Astrocyte of the cerebellum (primary cell): ENCODE results near the gene P2RX3.

Experiments used
- DNase-seq: peaks from one replicate; pipeline ENCODE4 v3.0.0-alpha.2; 2011; ENCODE audit warnings: low read depth
- H3K4me3 ChIP-seq: 2 replicates; pipeline ENCODE4 v1.5.1; 2011; ENCODE audit warnings: mild to moderate bottlenecking, low read depth, low read length, moderate library complexity
- in situ Hi-C: cut with HindIII; loops from 2 replicates; pipeline ENCODE4 v1.10.0; 2017; ENCODE audit warnings: low sequenced_read_pairs
- TF ChIP-seq, protein P1 (sequence below): IDR thresholded peaks from 2 replicates; pipeline ENCODE4 v1.5.1; 2012; ENCODE audit warnings: low read length, low read depth, moderate library complexity, mild to moderate bottlenecking; ENCODE audit errors: missing control alignments

P2RX3 gene

DNA sequence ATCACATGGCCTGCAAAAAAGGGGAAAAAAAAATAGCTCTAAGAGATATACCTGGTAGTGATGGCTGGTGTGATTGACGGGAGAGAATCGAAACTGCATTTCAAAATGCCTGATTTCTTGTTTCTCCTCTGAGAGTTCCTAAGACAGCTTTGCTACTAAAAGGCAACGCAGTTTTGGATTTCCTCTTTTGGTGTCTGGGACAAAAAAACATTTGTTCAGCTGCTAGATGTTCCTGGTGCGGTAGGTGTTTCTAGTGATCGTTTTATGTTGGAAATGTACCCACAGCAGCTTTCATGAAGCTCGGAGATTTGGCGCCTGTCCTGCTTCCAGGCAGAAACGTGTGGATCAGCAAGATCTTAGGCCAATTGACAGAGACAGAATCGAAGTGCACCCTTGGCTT, 18.1 kb downstream of the P2RX3 start:
- TF ChIP-seq, protein P1, sequence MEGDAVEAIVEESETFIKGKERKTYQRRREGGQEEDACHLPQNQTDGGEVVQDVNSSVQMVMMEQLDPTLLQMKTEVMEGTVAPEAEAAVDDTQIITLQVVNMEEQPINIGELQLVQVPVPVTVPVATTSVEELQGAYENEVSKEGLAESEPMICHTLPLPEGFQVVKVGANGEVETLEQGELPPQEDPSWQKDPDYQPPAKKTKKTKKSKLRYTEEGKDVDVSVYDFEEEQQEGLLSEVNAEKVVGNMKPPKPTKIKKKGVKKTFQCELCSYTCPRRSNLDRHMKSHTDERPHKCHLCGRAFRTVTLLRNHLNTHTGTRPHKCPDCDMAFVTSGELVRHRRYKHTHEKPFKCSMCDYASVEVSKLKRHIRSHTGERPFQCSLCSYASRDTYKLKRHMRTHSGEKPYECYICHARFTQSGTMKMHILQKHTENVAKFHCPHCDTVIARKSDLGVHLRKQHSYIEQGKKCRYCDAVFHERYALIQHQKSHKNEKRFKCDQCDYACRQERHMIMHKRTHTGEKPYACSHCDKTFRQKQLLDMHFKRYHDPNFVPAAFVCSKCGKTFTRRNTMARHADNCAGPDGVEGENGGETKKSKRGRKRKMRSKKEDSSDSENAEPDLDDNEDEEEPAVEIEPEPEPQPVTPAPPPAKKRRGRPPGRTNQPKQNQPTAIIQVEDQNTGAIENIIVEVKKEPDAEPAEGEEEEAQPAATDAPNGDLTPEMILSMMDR: no peak
- DNase-seq: no peak
- no peak overlapping the region for H3K4me3 ChIP-seq
- in situ Hi-C loops: no loop called here

DNA sequence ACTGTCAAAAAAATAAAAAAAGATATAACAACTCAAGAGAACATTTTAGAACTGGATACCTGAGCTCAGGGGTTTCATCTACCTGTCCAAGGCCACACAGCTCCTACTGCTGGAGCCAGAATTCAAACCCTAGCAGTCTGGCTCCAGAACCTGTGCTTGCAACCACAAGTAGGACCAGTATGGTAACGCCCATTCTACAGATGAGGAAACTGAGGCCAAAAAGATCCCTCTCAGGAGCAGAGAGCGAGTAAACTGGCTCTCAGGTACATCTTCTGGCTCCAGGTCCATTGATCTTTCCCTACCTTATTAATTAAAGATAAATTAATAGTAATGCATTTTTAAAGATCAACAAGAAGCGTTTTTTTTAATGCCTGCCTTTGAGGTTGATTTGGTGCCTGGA, 19.2 kb downstream of the P2RX3 start:
- no peak overlapping the region for H3K4me3 ChIP-seq
- in situ Hi-C loops: no loop called here
- DNase-seq: no peak
- TF ChIP-seq, protein P1: no peak

DNA sequence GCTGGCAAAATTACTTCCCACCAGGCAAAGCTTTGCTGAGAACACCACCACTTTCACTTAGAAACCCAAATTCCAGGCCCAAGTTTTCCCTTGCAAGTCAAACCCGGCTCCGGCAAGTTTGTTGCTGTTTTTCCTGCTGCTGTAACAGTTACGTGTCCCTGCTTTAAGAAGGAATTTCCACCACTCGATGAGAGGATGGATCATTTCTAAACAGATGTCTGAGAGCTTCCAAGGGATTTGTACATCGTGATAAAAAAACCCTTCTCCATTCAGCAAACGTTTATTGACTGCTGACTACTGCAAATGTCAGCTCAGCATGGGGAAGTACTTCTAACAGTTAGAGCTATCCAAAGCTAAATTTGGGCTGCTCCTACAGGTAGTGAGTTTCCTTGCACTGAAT, 19.7 kb downstream of the P2RX3 start:
- TF ChIP-seq, protein P1: no peak
- DNase-seq: no peak
- in situ Hi-C loops: no loop called here
- no peak overlapping the region for H3K4me3 ChIP-seq

- H3K4me3 ChIP-seq: no peak overlapping the region
- TF ChIP-seq, protein P1: no peak
- in situ Hi-C loops: no loop called here
- no peak for DNase-seq
Observed at GRCh38 chr11:57358543-57358961, 20.4 kb downstream of the P2RX3 start.

- TF ChIP-seq, protein P1: no peak
- DNase-seq: no peak
- no peak overlapping the region for H3K4me3 ChIP-seq
- in situ Hi-C loops: no loop called here
Observed at GRCh38 chr11:57358991-57359390, 20.8 kb downstream of the P2RX3 start.

DNA sequence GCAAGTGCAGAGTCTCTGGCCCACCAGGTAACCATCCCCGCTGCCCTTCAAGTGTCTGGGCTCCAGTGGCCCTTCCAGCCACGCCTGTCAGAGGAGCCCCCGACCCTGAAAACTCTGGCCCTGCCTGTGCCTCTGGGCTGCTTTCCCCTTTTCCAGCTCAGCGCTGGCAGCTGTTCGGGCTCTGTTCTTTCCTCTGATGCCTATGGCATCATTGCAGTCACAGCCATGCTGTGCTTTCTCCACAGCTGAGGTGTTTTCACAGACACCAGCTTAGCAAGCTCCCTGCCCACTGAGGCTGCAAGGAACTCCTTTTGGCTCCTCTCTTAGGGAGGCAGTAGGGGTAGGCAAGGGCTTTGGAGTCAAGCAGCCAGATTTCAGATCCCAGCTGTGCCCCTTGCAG, 21.2 kb downstream of the P2RX3 start:
- no peak for DNase-seq
- TF ChIP-seq, protein P1: no peak
- no peak overlapping the region for H3K4me3 ChIP-seq
- in situ Hi-C loops: no loop called here
